Activated effector memory CD4-positive, alpha-beta T cell treated with anti-CD3 and anti-CD28 coated beads, Interleukin-2, amount 50 U/mL, for 16 hours (primary cell): ENCODE measurements around the gene NT5C1A.

Experiments used
- DNase-seq: peaks from one replicate; pipeline ENCODE4 v3.0.0-alpha.2; 2020

The NT5C1A gene

GRCh38 chr1:39657923-39658485 lies 13.9 kb downstream of the NT5C1A start:
- DNase-seq: peak; percentile 86

DNA sequence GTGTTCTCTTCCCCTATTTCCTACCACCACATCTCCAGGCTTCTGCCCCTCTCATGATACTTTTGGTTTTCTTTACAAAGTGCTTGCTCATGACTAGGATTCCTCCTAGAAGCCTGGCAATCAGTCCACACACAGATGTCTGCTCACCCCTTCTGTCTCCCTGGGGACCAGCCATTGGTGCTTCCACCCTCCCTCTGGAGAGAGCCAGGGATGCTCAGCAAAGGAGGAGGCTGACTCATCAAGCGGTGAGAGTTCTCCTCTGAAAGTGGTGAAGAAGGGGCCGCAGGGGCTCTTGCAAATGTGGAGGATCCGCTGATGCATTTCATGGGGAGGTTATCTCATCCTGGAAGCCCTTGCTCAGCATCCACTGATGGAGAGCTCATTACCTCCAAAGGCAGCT lies 14.5 kb downstream of the NT5C1A start:
- no peak for DNase-seq

GRCh38 chr1:39656391-39656790 lies 15.5 kb downstream of the NT5C1A start:
- no peak for DNase-seq

GRCh38 chr1:39655578-39656268 lies 16.2 kb downstream of the NT5C1A start:
- DNase-seq: no peak

DNA sequence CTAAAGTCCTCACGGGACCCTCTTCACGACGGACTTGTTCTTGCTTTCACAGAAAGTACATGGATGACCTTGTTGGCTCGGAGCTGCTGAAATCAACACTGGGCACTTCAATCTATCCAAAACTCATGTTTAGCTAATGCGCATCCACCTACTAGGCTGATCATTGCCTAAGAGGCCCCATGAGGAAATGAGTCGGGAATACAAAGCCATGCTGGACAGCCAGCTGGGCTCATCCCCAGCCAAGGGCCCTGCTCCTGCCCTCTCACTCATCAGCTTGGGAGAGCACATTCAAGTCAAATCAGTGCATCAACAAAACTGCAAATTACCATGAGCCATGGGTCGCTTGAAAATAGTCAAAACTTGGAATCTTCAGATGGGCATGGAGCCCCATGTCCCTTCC lies 17.6 kb downstream of the NT5C1A start:
- no peak for DNase-seq

GRCh38 chr1:39653546-39654031 lies 18.3 kb downstream of the NT5C1A start:
- DNase-seq: peak; percentile 90

DNA sequence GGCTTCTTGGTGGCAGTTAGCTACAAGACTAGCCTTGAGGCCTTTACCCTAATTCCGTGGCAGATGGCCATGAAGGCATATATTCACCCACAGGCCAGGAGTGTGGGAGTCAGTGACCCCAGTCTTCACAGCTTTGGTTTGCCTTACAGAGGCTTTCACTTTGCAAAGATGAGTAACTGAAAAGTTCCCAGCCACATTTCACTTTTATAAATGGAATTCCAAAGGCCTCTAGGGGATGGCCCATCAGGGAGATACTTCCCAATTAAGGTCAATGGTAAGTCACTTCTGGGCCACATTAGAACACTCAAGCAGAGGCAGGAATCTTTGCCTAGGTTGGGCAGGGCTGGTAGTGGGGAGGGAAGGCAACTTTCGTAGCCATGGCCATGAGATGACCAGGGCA lies 19.4 kb downstream of the NT5C1A start:
- DNase-seq: no peak

GRCh38 chr1:39652105-39652504 lies 19.8 kb downstream of the NT5C1A start:
- DNase-seq: no peak

- no peak for DNase-seq
Measured at GRCh38 chr1:39650431-39650830, 21.5 kb downstream of the NT5C1A start.

GRCh38 chr1:39649636-39650185 lies 22.2 kb downstream of the NT5C1A start:
- no peak for DNase-seq

- DNase-seq: no peak
Measured at GRCh38 chr1:39648496-39648895, 23.4 kb downstream of the NT5C1A start.

DNA sequence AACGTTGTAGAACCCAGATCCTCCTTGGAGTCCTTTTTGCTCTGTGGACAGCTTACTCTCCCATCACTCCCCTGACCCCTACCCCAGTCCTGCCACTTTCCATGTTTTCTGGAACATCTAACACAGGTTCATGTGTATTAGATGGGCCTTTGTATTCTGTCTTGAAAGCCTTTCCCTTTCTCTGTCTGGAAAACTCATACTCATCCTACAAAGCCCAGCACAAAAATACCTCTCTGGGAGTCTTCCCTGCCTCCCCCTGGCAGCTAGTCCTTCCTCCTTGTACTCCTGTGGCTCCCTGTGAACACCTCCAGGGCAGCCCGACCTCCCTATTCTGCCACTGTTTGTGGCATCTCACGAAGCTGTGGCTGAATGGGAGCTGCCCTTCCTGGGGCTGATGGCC lies 24.7 kb downstream of the NT5C1A start:
- no peak for DNase-seq

DNA sequence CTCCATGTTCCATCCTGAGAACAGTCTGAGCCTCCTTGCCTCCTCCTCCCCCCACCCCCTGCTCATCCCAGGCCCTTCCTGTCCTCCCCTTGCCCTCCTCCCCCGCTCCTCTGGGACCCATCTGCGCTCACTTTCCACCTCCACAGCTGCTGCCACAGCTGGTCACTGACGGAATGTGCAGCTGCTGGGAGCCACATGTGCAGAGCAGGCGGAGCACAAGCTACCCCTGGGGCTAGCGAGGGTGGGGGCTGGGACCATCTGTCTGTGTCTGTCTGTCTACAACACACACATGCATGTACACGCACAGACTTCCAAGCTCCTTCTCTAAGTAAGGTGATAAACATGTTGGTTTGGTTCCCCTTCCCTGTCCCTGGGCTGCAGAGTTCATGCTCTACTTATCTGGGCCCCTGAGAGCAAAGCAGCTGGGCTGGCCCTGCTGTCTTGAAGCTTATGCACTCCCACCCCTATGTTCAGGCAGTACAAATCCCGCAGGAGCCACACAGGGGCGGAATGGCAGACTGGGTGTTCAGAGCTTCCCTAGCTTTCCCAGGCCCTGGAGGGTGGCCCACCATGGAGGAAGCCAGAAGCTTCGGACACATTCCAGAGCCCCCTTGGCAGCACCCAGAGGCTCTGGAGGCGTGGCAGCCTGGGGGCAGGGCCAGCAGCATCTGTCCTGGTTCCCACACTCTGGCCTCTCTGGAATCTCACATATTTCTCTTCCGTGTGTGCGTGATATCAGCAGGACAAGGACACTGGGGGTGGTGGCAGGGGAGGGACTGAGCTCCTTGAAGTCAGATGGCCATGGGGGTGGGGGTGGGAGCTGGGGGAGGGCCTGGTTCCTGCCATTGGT lies 25.4 kb downstream of the NT5C1A start:
- DNase-seq: no peak

- DNase-seq: no peak
Measured at GRCh38 chr1:39645411-39646043, 26.4 kb downstream of the NT5C1A start.

DNA sequence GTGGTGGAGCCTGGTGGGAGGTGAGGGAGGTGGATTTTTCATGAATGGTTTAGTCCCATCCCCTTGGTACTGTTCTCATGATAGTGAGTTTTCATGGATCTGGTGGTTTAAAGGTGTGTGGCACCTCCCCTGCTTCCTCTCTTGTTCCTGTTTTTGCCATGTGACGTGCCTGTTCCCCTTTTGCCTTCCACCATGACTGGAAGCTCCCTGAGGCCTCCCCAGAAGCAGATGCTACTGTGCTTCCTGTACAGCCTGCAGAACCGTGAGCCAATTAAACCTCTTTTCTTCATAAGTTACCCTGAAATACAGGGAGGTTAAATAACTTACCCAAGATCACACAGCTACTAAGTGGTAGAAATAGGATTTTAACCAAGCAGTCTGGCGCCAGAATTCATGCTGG lies 28.2 kb downstream of the NT5C1A start:
- no peak for DNase-seq

DNA sequence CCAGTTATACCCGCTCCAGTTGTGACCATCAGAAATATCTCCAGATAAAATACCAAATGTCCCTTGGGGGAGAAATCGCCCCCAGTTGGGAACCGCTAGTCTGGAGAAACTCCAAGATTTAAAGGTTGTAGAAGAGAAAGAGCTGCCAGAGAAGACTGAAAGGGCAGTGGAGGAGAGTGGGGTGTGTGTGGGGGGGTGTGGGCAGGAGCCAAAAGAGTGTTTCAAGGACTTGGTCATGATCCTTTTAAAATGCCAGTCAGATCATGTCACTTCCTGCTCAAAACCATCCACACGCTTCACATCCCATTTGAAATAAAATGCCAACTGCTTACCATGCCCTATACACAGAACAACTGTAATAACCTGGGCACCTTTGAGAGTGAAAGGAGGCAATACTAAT lies 29.1 kb downstream of the NT5C1A start:
- DNase-seq: no peak

GRCh38 chr1:39640861-39641260 lies 31.0 kb downstream of the NT5C1A start:
- no peak for DNase-seq

GRCh38 chr1:39639305-39640130 lies 32.4 kb downstream of the NT5C1A start, which contains the start of gene HEYL:
Gene HEYL (minus strand): TSS chr1:39639643. CDS start chr1:39639625, 18 bp downstream.
- DNase-seq: peak; percentile 89

DNA sequence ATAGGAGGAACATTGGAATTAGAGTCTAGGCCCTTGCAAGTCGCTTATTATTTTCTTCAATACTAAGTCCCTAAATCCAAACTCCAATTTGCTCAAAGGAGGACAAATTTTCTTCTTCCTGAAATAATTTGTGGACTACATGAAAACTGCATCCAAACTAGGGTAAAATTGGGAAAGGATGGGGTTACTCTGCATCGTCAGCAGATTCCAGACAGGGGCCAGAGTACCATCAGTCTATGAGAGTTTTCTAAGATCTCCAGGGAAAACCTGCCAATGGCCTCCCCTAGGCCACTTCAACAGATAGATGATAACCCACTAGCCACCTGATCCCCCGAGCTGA lies 33.0 kb downstream of the NT5C1A start:
- DNase-seq: no peak

DNA sequence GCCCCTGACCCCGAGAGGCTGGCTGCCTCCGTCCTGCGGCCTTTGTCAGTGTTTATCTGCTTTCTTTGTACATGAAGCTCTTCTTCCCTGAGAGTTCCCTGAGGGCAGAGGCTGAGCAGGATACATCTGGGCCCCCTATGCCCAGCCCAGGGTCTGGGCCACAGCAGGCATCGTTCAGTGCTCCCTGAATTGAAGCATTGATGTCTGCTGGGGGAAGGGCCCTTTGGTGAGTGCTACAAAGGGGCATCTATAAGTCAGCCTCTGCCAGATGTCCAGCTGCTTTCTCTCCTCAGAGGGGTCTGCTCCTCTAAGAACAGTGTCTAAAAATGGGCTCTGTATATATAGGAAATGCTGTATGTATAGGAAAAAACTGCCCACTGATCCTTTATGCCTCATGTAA lies 34.5 kb downstream of the NT5C1A start:
- DNase-seq: no peak

DNA sequence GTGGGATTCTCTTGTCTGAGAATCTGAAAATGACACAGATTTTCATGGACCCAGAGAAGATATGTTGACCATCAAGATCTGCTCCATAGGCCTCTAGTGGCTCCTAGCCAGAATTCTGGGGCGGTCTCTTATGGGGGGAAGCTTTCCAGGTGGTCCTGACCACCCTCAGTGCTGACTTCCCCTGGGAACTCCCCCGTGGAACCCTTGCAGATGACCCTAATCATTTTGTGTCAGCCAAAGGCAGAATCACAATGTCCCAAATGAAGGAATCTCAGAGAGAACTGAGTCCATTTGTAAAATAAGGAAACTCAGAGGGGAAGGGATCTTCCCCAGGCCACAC lies 36.1 kb downstream of the NT5C1A start:
- DNase-seq: no peak

GRCh38 chr1:39635205-39635870 lies 36.6 kb downstream of the NT5C1A start:
- DNase-seq: no peak
